GM10266 (cell line): Measurements from ENCODE around the gene CBLN4.

Experiments
- DNase-seq: peaks from one replicate; pipeline ENCODE4 v3.0.0; 2012; ENCODE audit errors: extremely low spot score
- TF ChIP-seq, protein P1 (sequence below): IDR thresholded peaks from 2 replicates; pipeline ENCODE4 v1.5.1; 2012; ENCODE audit warnings: mild to moderate bottlenecking, low read depth; ENCODE audit not compliant: control insufficient read depth, insufficient read depth; ENCODE audit errors: missing control alignments

The CBLN4 gene

DNA sequence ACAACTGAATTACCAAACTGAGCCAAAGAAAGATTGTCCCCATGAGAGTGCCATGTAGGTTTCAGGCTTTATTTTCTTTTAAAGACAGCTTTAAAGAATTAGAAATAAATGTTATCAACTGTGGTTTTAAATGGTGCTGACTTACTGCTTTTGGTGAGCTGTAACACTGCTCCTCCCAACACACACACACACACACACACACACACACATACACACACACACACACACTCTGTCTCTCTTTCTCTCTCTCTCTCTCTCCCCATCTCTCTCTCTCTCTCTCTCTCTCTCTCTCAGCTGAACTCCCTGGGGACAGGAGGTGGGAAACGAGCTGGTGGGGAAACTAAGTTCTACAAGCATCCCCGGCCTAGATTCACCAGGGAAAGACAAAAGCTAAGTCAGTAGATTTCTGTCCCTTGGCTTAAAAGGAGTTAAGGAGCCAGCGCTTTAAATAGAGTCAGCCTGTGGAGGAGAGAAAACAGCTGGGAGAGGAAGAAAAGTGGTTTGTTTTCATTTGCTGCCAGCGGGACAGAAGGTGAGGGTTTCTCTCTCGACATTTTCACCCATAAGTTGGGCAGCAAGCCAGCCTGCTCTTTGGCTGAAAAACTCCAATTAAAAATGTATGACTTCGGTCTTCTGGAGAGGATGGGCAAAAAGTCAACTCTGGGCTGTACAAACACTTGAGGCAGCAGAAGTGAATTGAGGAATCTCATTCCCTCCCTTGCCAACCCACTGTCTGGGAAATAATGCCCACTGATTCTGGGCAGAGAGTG lies 27.4 kb downstream of the CBLN4 start:
- TF ChIP-seq, protein P1, sequence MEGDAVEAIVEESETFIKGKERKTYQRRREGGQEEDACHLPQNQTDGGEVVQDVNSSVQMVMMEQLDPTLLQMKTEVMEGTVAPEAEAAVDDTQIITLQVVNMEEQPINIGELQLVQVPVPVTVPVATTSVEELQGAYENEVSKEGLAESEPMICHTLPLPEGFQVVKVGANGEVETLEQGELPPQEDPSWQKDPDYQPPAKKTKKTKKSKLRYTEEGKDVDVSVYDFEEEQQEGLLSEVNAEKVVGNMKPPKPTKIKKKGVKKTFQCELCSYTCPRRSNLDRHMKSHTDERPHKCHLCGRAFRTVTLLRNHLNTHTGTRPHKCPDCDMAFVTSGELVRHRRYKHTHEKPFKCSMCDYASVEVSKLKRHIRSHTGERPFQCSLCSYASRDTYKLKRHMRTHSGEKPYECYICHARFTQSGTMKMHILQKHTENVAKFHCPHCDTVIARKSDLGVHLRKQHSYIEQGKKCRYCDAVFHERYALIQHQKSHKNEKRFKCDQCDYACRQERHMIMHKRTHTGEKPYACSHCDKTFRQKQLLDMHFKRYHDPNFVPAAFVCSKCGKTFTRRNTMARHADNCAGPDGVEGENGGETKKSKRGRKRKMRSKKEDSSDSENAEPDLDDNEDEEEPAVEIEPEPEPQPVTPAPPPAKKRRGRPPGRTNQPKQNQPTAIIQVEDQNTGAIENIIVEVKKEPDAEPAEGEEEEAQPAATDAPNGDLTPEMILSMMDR = no peak
- DNase-seq = no peak

DNA sequence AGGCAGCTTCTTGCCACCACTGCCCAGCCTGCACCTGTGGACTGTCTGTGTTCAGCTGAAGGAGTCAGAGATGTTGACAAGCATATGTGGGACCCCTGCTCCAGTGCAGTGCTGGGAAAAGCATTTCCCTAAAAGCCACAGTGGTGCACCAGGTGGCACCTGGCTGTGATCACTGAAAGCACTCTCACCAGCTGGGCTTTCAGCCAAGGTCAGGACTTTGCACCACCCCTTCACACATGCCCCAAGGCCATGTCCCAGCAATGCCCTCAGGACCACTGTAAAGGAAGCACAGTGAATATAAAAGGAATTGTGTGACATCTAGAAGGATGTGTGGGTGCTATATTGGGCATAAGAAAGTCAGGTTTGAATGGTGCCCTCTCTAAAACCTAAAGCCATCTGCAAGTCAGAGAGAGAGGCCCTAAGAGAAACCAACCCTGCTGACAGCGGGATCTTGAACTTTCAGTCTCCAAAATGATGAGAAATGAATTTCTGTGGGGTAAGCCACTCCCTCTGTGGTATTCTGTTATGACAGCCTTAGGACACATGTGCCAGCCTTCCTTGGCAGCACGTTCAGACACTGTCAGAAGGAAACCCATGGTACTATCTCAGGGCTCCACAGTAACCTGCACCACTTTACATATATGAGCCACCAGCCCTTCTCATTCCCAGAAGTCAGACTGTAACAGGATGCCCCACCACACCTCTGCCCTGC lies 30.7 kb downstream of the CBLN4 start:
- no peak for DNase-seq
- TF ChIP-seq, protein P1 = no peak

- DNase-seq = no peak
- TF ChIP-seq, protein P1 = no peak
Observed at GRCh38 chr20:55964790-55965189, 40.5 kb downstream of the CBLN4 start.

GRCh38 chr20:55961376-55962330 lies 43.7 kb downstream of the CBLN4 start:
- no peak for DNase-seq
- TF ChIP-seq, protein P1 = no peak

GRCh38 chr20:55953201-55953600 lies 52.1 kb downstream of the CBLN4 start:
- no peak for DNase-seq
- TF ChIP-seq, protein P1 = no peak

DNA sequence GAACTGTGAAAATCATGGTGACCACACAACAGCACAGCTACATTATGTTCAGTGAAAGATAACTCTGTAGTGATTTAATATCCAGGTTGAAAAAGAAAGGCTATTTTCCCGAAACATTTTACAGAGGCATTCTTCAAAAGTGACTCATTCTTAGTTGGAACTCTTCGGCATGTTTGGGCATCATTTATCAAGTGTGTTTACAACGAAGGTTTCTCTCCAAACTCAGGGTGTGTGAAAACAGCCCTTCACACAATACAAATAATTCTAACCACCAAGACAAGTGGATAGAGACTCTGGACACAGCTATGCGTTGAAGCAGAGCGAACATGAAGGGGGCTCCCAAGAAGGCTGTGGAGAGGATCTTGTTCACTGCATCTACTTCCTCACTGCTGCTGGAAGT lies 57.6 kb downstream of the CBLN4 start:
- TF ChIP-seq, protein P1 = no peak
- no peak for DNase-seq
